ENCODE results near the gene AFP.
"Not testable (repeated sequence)": the region's sequence is repeated elsewhere in the genome, so short reads cannot be mapped to it uniquely, and the experiment has no call there.

Gene AFP

GRCh38 chr4:73435984-73436383 lies at the start of gene AFP:
TSS of gene AFP (plus strand) at chr4:73436221. CDS start at chr4:73436263, 42 bp downstream.
- no peak for DNase-seq

- DNase-seq = no peak
These were observed 48.5 kb upstream of the AFP start for GRCh38 chr4:73387552-73387951.

DNA sequence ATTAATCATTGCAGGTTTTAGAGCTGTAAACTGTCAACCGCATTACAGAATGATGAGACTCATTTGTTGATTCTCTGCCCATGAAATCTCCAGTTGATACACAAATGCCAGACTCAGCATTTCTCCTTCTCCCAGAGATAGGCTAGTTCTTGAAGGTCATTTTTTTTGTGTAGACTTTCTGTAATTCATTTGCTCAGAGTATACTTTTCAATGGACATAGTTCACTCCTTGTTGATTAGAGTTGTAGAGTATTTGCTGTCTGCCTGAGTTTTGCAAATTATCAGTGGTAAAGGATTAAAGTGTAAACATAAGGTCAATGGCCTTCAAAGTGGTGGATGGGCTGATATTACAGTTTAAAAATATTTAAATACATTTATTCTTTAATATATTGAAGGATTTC lies 47.1 kb upstream of the AFP start:
- no peak for DNase-seq

GRCh38 chr4:73389663-73390062 lies 46.4 kb upstream of the AFP start:
- not testable (repeated sequence) for DNase-seq

GRCh38 chr4:73391774-73392173 lies 44.2 kb upstream of the AFP start:
- no peak for DNase-seq

DNA sequence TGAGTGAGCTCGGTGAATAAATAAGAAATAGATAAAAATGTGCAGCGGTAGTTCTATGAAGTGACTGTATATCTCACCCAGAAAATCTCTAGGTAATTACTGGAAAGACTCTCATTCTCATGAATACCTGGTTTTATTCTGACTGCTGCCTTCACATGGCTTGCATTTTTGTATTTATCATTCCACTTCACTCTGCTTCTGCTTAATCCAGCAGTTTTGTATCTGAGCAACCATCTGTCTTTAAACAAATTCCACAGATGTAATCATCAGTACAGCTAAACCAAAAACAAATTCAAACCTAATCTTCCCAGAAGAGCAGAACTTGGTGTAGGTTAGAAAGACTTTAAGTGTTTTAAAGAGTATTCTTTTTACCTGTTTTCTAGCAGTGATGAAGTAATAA lies 43.1 kb upstream of the AFP start:
- no peak for DNase-seq

- DNase-seq = no peak
These were observed 39.7 kb upstream of the AFP start for GRCh38 chr4:73396304-73396703.

DNA sequence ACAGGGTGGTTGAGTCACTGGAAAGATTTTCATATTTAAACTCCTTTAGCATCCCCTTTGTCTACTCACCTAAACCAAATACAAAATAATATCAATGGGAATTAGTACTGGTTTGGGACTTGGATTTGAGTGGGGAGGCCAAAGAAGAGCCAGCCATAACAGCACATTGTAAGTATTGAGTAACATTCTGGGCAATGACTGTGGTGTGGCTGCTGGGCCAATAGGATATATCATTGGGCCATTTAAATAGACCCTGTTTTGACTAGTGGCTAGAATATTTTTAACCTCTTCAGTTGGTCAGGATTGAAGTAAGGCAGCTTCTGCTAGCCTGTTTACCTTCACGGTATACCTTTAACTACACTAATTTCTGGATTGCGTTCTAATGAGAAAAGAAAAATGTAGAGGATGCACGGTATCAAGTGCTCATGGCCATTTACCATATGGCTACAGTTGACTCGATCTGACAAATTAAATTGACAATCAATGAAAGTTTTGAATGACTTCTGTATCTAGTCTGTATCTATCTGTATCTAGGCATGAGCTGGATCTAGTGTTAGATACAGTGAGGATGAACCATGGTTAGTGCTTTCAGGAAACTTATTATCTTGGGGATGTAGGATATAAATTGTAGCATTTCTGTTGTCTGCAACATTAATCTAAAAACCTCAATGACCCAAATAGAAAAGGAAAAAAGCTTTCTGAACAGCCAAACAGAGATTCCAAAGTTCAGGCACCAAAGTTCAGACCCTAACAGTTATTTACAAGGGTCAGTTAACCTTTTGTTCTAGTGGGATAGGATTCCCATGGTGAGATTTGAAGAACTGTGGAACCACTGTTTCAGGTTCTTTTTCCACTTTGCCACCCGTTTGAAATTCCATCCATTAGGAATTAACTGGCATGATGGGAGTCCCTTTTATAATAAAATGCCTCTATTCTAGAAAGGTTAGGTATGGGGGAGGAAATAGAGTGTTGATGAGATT lies 38.7 kb upstream of the AFP start:
- no peak for DNase-seq

DNA sequence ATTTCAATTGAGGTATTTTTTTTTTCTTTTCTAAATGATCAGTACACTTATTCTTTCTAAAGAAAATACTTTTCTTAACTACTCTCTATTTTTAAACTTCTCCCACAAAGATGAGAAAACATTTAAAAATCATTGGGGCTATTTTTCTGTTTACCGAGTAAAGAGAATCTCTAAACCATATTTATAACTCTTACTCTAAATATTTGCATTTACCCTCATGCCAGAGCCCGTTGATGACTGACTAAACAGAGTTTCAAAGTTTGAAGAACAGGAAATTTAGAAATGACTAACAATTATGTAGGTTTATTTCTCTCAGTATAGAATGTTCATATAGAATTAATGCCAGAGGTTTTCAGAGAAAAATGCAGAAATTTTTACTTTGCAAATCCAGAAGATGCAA lies 34.6 kb upstream of the AFP start:
- no peak for DNase-seq

GRCh38 chr4:73404042-73404441 lies 32.0 kb upstream of the AFP start, which contains the start of gene ALB:
TSS of gene ALB (plus strand) at chr4:73404287. CDS start at chr4:73404328, 41 bp downstream.
- DNase-seq = no peak

DNA sequence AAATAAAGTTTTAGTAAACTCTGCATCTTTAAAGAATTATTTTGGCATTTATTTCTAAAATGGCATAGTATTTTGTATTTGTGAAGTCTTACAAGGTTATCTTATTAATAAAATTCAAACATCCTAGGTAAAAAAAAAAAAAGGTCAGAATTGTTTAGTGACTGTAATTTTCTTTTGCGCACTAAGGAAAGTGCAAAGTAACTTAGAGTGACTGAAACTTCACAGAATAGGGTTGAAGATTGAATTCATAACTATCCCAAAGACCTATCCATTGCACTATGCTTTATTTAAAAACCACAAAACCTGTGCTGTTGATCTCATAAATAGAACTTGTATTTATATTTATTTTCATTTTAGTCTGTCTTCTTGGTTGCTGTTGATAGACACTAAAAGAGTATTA lies 31.6 kb upstream of the AFP start:
- no peak for DNase-seq

GRCh38 chr4:73405138-73405537 lies 30.9 kb upstream of the AFP start:
- no peak for DNase-seq

- DNase-seq = no peak
These were observed 29.5 kb upstream of the AFP start for GRCh38 chr4:73406548-73406875.

DNA sequence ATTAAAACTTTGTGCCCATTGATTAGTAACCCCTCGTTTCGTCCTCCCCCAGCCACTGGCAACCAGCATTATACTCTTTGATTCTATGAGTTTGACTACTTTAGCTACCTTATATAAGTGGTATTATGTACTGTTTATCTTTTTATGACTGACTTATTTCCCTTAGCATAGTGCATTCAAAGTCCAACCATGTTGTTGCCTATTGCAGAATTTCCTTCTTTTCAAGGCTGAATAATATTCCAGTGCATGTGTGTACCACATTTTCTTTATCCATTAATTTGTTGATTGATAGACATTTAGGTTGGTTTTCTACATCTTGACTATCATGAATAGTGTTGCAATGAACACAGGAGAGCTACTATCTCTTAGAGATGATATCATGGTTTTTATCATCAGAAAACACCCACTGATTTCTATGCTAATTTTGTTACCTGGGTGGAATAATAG lies 28.8 kb upstream of the AFP start:
- no peak for DNase-seq

GRCh38 chr4:73408181-73408867 lies 27.7 kb upstream of the AFP start:
- no peak for DNase-seq

- DNase-seq = no peak
These were observed 26.8 kb upstream of the AFP start for GRCh38 chr4:73409012-73409862.

DNA sequence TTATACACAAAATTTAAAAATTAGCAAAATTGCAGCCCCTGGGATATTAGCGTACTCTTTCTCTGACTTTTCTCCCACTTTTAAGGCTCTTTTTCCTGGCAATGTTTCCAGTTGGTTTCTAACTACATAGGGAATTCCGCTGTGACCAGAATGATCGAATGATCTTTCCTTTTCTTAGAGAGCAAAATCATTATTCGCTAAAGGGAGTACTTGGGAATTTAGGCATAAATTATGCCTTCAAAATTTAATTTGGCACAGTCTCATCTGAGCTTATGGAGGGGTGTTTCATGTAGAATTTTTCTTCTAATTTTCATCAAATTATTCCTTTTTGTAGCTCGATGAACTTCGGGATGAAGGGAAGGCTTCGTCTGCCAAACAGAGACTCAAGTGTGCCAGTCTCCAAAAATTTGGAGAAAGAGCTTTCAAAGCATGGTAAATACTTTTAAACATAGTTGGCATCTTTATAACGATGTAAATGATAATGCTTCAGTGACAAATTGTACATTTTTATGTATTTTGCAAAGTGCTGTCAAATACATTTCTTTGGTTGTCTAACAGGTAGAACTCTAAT lies 26.0 kb upstream of the AFP start:
- DNase-seq = no peak

DNA sequence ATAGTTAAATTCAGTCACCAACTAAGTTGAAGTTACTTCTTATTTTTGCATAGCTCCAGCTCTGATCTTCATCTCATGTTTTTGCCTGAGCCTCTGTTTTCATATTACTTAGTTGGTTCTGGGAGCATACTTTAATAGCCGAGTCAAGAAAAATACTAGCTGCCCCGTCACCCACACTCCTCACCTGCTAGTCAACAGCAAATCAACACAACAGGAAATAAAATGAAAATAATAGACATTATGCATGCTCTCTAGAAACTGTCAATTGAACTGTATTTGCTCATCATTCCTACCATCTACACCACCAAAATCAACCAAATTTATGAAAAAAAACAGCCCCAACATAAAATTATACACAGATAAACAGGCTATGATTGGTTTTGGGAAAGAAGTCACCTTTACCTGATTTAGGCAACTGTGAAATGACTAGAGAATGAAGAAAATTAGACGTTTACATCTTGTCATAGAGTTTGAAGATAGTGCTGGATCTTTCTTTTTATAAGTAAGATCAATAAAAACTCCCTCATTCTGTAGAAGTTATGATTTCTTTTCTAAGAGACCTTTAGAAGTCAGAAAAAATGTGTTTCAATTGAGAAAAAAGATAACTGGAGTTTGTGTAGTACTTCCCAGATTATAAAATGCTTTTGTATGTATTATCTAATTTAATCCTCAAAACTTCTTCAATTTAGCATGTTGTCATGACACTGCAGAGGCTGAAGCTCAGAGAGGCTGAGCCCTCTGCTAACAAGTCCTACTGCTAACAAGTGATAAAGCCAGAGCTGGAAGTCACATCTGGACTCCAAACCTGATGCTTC lies 24.9 kb upstream of the AFP start:
- no peak for DNase-seq

GRCh38 chr4:73411731-73412414 lies 24.1 kb upstream of the AFP start:
- DNase-seq = no peak

DNA sequence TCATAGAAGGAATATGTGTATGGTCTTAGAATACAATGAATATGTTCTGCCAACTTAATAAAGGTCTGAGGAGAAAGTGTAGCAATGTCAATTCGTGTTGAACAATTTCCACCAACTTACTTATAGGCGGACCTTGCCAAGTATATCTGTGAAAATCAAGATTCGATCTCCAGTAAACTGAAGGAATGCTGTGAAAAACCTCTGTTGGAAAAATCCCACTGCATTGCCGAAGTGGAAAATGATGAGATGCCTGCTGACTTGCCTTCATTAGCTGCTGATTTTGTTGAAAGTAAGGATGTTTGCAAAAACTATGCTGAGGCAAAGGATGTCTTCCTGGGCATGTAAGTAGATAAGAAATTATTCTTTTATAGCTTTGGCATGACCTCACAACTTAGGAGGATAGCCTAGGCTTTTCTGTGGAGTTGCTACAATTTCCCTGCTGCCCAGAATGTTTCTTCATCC lies 22.7 kb upstream of the AFP start:
- no peak for DNase-seq

DNA sequence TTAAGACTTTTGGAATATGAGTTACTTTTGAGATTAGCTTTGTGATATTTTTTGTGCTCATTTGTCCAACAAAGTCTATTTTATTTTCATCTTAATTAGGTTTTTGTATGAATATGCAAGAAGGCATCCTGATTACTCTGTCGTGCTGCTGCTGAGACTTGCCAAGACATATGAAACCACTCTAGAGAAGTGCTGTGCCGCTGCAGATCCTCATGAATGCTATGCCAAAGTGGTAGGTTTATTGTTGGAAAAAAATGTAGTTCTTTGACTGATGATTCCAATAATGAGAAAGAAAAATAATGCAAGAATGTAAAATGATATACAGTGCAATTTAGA lies 21.1 kb upstream of the AFP start:
- DNase-seq = no peak
